Measurements from ENCODE around the gene LAMA2.

LAMA2 gene

DNA sequence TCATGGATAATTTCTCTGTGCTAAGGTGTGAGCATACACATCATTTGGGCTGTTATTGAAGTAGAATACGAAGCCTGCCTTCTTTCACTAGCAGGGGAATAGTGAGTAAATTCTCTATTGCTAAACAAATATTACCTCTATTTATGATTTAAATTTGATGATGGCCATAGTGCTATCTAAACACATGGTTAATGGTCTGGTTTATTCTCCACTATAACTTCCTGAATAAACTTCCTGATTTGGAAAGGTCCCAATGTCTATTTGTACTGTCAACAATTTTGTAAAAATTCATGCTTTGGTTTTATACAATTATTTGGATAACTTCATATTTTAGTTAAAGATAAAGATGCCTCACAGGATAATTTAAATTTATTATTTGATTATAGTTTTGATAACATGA is 426.2 kb downstream of the LAMA2 start:
- TF ChIP-seq TAF1 (IDR thresholded peaks at IDR 0.05; ENCODE audit: borderline replicate concordance, insufficient read depth, low read length) (no peak), POLR2AphosphoS5 (IDR thresholded peaks at IDR 0.05; ENCODE audit: low read depth, low read length) (no peak), SIN3A (IDR thresholded peaks at IDR 0.05; ENCODE audit: borderline replicate concordance, insufficient read depth, low read length) (no peak), FOXP2 (optimal IDR thresholded peaks at IDR 0.05; ENCODE audit: borderline replicate concordance, extremely low read depth, extremely low read length, insufficient read depth) (no peak)
- TF ChIP-seq, protein P1, sequence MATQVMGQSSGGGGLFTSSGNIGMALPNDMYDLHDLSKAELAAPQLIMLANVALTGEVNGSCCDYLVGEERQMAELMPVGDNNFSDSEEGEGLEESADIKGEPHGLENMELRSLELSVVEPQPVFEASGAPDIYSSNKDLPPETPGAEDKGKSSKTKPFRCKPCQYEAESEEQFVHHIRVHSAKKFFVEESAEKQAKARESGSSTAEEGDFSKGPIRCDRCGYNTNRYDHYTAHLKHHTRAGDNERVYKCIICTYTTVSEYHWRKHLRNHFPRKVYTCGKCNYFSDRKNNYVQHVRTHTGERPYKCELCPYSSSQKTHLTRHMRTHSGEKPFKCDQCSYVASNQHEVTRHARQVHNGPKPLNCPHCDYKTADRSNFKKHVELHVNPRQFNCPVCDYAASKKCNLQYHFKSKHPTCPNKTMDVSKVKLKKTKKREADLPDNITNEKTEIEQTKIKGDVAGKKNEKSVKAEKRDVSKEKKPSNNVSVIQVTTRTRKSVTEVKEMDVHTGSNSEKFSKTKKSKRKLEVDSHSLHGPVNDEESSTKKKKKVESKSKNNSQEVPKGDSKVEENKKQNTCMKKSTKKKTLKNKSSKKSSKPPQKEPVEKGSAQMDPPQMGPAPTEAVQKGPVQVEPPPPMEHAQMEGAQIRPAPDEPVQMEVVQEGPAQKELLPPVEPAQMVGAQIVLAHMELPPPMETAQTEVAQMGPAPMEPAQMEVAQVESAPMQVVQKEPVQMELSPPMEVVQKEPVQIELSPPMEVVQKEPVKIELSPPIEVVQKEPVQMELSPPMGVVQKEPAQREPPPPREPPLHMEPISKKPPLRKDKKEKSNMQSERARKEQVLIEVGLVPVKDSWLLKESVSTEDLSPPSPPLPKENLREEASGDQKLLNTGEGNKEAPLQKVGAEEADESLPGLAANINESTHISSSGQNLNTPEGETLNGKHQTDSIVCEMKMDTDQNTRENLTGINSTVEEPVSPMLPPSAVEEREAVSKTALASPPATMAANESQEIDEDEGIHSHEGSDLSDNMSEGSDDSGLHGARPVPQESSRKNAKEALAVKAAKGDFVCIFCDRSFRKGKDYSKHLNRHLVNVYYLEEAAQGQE (IDR thresholded peaks at IDR 0.05; ENCODE audit: insufficient read depth in 1 of 2, low read depth in 2 of 2, low read length in 2 of 2), result no peak

DNA sequence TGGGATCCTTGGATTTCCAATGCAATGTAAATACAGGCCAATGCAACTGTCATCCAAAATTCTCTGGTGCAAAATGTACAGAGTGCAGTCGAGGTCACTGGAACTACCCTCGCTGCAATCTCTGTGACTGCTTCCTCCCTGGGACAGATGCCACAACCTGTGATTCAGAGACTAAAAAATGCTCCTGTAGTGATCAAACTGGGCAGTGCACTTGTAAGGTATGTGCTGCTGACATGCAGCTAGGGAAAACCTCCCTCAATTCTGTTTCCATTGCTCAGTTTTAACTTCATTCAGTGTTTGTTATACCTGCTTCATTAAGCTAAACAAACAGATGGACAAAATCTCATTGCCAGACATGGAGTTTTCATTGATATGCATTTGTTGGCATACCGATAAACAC is 429.9 kb downstream of the LAMA2 start:
- TF ChIP-seq POLR2AphosphoS5 (IDR thresholded peaks at IDR 0.05; ENCODE audit: low read depth, low read length), result no peak
- no peak for TF ChIP-seq TAF1 (IDR thresholded peaks at IDR 0.05; ENCODE audit: borderline replicate concordance, insufficient read depth, low read length)
- no peak for TF ChIP-seq SIN3A (IDR thresholded peaks at IDR 0.05; ENCODE audit: borderline replicate concordance, insufficient read depth, low read length)
- TF ChIP-seq, protein P1 (IDR thresholded peaks at IDR 0.05; ENCODE audit: insufficient read depth in 1 of 2, low read depth in 2 of 2, low read length in 2 of 2), result no peak
- TF ChIP-seq FOXP2 (optimal IDR thresholded peaks at IDR 0.05; ENCODE audit: borderline replicate concordance, extremely low read depth, extremely low read length, insufficient read depth), result no peak

DNA sequence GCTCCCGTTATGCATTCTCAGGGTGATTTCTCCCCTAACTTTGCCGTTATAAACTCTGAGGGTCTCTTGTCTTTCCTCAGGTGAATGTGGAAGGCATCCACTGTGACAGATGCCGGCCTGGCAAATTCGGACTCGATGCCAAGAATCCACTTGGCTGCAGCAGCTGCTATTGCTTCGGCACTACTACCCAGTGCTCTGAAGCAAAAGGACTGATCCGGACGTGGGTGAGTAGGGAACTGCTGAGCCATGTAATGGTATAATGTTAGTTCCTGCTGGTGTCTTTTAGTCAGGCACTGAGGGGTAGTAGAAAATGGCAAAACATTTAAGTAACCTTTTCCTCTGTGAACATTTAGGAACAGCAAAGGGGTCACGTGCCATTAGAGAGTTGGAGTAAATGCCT is 431.6 kb downstream of the LAMA2 start:
- TF ChIP-seq SIN3A (IDR thresholded peaks at IDR 0.05; ENCODE audit: borderline replicate concordance, insufficient read depth, low read length), result no peak
- TF ChIP-seq, protein P1 (IDR thresholded peaks at IDR 0.05; ENCODE audit: insufficient read depth in 1 of 2, low read depth in 2 of 2, low read length in 2 of 2), result no peak
- TF ChIP-seq TAF1 (IDR thresholded peaks at IDR 0.05; ENCODE audit: borderline replicate concordance, insufficient read depth, low read length), result no peak

DNA sequence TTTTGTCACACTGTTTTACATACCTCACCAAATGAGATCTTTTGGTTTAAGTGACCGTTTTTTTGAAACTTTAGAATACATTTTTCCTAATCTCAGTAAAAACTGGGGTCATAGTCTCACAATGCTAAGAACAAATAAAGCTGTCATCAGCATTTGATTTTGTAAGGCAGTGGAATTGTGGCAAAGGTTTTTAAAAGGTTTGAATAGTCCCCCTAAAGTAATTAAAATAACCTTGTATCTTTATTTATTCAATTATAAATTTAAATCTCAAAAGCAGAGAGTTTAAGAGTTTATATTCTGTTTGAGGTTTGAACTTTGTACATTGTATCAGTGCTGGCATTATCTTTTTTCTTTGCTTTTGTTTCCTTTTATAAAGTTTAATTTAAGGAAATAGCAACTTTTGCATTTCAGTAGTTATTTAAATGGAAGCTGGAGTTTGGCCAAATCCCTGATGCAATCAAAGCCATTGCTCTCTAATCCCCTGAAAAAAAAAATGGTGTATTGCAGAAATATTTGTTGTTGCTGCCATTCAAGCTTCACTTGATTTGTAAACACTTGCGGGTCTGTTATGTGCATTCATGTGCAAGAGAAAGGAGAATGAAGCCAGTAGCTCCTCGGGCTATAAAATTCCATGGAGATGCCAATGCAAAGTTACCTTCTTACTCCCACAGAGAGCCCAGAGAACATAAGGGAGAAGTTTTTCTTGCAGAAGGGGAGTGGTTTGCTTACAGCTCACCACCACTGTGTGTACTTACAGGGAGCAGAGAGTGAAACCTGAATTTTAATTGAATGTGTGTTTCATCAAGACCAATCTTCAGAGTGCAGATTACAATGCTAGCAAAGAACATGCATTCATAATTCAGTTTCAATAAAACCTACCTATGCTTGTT is 435.2 kb downstream of the LAMA2 start:
- no peak for TF ChIP-seq POLR2AphosphoS5 (IDR thresholded peaks at IDR 0.05; ENCODE audit: low read depth, low read length)
- no peak for TF ChIP-seq FOXP2 (optimal IDR thresholded peaks at IDR 0.05; ENCODE audit: borderline replicate concordance, extremely low read depth, extremely low read length, insufficient read depth)
- TF ChIP-seq SIN3A (IDR thresholded peaks at IDR 0.05; ENCODE audit: borderline replicate concordance, insufficient read depth, low read length), result no peak
- TF ChIP-seq TAF1 (IDR thresholded peaks at IDR 0.05; ENCODE audit: borderline replicate concordance, insufficient read depth, low read length), result no peak
- TF ChIP-seq, protein P1 (IDR thresholded peaks at IDR 0.05; ENCODE audit: insufficient read depth in 1 of 2, low read depth in 2 of 2, low read length in 2 of 2), result no peak

Measured in PFSK-1 (cell line).